ENCODE results near the gene EHMT1.

- TF ChIP-seq CEBPB (IDR thresholded peaks at IDR 0.05) (no peak), EP300 (IDR thresholded peaks at IDR 0.05; ENCODE audit: borderline replicate concordance) (no peak), MAX (IDR thresholded peaks at IDR 0.05) (no peak), CREB1 (IDR thresholded peaks at IDR 0.05; ENCODE audit: low read depth) (no peak), ZBTB7A (IDR thresholded peaks at IDR 0.05; ENCODE audit: low read depth) (no peak), RAD21 (IDR thresholded peaks at IDR 0.05; ENCODE audit: low read depth) (no peak), TCF12 (IDR thresholded peaks at IDR 0.05; ENCODE audit: low read depth) (no peak), NFIC (IDR thresholded peaks at IDR 0.05) (no peak), YY1 (IDR thresholded peaks at IDR 0.05; ENCODE audit: low read depth) (no peak), REST (IDR thresholded peaks at IDR 0.05; ENCODE audit: low read depth) (no peak), TAF1 (IDR thresholded peaks at IDR 0.05; ENCODE audit: low read depth) (no peak), FOXM1 (IDR thresholded peaks at IDR 0.05; ENCODE audit: borderline replicate concordance, low read depth) (no peak)
Observed at GRCh38 chr9:137757139-137757538, 138.3 kb downstream of the EHMT1 start.
